Measurements from ENCODE around the gene GPD1L. TPM values are rescaled to one million over a fixed set of nuclear protein-coding genes. Genes with fewer than 3 reads are reported as not detected.

GPD1L gene
- total and polyA plus RNA-seq, 2 of the 13 experiments (the other 11 are each of a cell fraction or from before 2014, with no cell fraction given) = 4.9 to 13.7 TPM

- no peak overlapping the region for H3K4me3 ChIP-seq (replicated peaks in 1 of 3; ENCODE audit: insufficient read depth in 1 of 3, low read depth in 2 of 3, low read length in 3 of 3)
- H3K9ac ChIP-seq (ENCODE audit: insufficient read depth, low read depth, low read length) = no peak overlapping the region
- in situ Hi-C loops (cut with HindIII; ENCODE audit: extremely low pct_ligation_motif_present, low pct_unique_long_range_greater_than_20kb) (no loop called here), intact Hi-C loops (cut with micrococcal nuclease; ENCODE audit: unreplicated experiment) (loop anchor here (10.0 kb wide), 1 partner anchor 492 kb away; no protein-coding TSS in a partner anchor)
- no peak overlapping the region for H3K27ac ChIP-seq (ENCODE audit: extremely low read length, insufficient read depth, low read length)
- 94% methylated on average over 1 of the region's 1 CpG for WGBS (ENCODE audit: low lambda C conversion rate)
- no peaks in the 10 kb centered on the region for H3K79me2 ChIP-seq (ENCODE audit: insufficient read depth, low read length)
- BruUV-seq (replicated peaks) = no TSS peak
- TF ChIP-seq CHD2 (IDR thresholded peaks at IDR 0.05; ENCODE audit: low read depth, low read length) (no peak), ZNF12 (CRISPR knock-in tag; IDR thresholded peaks at IDR 0.05) (peak; percentile 92)
- POLR2A ChIA-PET = no interaction called here
- no peak overlapping the region for H3K4me2 ChIP-seq (ENCODE audit: low read depth, low read length)
- no peak overlapping the region for H2AFZ ChIP-seq (ENCODE audit: low read length)
- ATAC-seq (no peak), DNase-seq (ENCODE audit: low spot score) (no peak), FAIRE-seq (no peak)
- H3K4me1 ChIP-seq (ENCODE audit: insufficient read depth, low read length) = peaks cover 7% of the 10 kb centered on the region
- H4K20me1 ChIP-seq (ENCODE audit: insufficient read depth, low read length) = no peaks in the 10 kb centered on the region
- H3K36me3 ChIP-seq (replicated peaks in 1 of 2; ENCODE audit: control insufficient read depth in 1 of 2, insufficient read depth in 2 of 2, low read length in 2 of 2) = no peaks in the 10 kb centered on the region
- H3K9me3 ChIP-seq (ENCODE audit: low read length) = no peaks in the 10 kb centered on the region
- no peaks in the 10 kb centered on the region for H3K27me3 ChIP-seq (ENCODE audit: control insufficient read depth in 1 of 2, insufficient read depth in 2 of 2, low read length in 2 of 2)
- CTCF ChIA-PET (ENCODE audit: low intra/inter-chr PET ratio, low total read pairs) = no interaction called here
Measured at GRCh38 chr3:32172420-32172819, 66.0 kb downstream of the GPD1L start.

GRCh38 chr3:32175607-32176197, 69.3 kb downstream of the GPD1L start:
- Histone ChIP-seq H3K4me1 (ENCODE audit: insufficient read depth, low read length) (peaks cover 23% of the 10 kb centered on the region), H3K9me3 (ENCODE audit: low read length) (no peaks in the 10 kb centered on the region), H3K4me3 (replicated peaks in 1 of 3; ENCODE audit: insufficient read depth in 1 of 3, low read depth in 2 of 3, low read length in 3 of 3) (no peak overlapping the region), H3K36me3 (replicated peaks in 1 of 2; ENCODE audit: control insufficient read depth in 1 of 2, insufficient read depth in 2 of 2, low read length in 2 of 2) (no peaks in the 10 kb centered on the region), H3K9ac (ENCODE audit: insufficient read depth, low read depth, low read length) (no peak overlapping the region), H3K27ac (ENCODE audit: extremely low read length, insufficient read depth, low read length) (no peak overlapping the region), H2AFZ (ENCODE audit: low read length) (no peak overlapping the region), H3K27me3 (ENCODE audit: control insufficient read depth in 1 of 2, insufficient read depth in 2 of 2, low read length in 2 of 2) (peaks cover 0 to 2% of the 10 kb centered on the region in 2 experiments; a peak in 1 of 5 replicates), H3K4me2 (ENCODE audit: low read depth, low read length) (no peak overlapping the region), H3K79me2 (ENCODE audit: insufficient read depth, low read length) (no peaks in the 10 kb centered on the region), H4K20me1 (ENCODE audit: insufficient read depth, low read length) (no peaks in the 10 kb centered on the region)
- peak; percentile 60 for DNase-seq (ENCODE audit: low spot score)
- POLR2A ChIA-PET = interaction anchor here (0.7 kb wide), 1 partner anchor 64 kb away, joined by 3 read pairs; no protein-coding TSS in a partner anchor
- FAIRE-seq = peak; percentile 84
- ATAC-seq = no peak
- no TSS peak for BruUV-seq (replicated peaks)
- in situ Hi-C loops (cut with HindIII; ENCODE audit: extremely low pct_ligation_motif_present, low pct_unique_long_range_greater_than_20kb) = loop anchor here (5.0 kb wide), 3 partner anchors 62 to 162 kb away; partner anchors contain the start of gene CMTM8
- WGBS (ENCODE audit: low lambda C conversion rate) = 1% methylated on average over 7 of the region's 7 CpGs
- CTCF ChIA-PET (ENCODE audit: low intra/inter-chr PET ratio, low total read pairs) = interaction anchor here (0.8 to 4.9 kb wide), 6 partner anchors 10 to 224 kb away, joined by 3 to 52 read pairs (median 7); no protein-coding TSS in a partner anchor
- intact Hi-C loops (cut with micrococcal nuclease; ENCODE audit: unreplicated experiment) = loop anchor here (10.0 kb wide), 1 partner anchor 489 kb away; no protein-coding TSS in a partner anchor
- TF ChIP-seq RAD21 (CRISPR knock-in tag; IDR thresholded peaks at IDR 0.05) = 0 out of 2 replicates have a peak, but pooled peaks have one; percentile 17
- peak; percentile 73 for TF ChIP-seq CTCF (CRISPR knock-in tag; IDR thresholded peaks at IDR 0.05)
- TF ChIP-seq CC2D1A (CRISPR knock-in tag; IDR thresholded peaks at IDR 0.05) = no peak
- TF ChIP-seq SAFB2 (CRISPR knock-in tag; IDR thresholded peaks at IDR 0.05; ENCODE audit: borderline replicate concordance, low read depth) = no peak
- TF ChIP-seq STAG1 (CRISPR knock-in tag; IDR thresholded peaks at IDR 0.05) = peak; percentile 61
- TF ChIP-seq ZMAT5 (CRISPR knock-in tag; IDR thresholded peaks at IDR 0.05; ENCODE audit: borderline replicate concordance, low read depth) = no peak
- no peak for TF ChIP-seq ATM (IDR thresholded peaks at IDR 0.05; ENCODE audit: borderline replicate concordance)
